ENCODE results near the gene LOC128125822.

DNA sequence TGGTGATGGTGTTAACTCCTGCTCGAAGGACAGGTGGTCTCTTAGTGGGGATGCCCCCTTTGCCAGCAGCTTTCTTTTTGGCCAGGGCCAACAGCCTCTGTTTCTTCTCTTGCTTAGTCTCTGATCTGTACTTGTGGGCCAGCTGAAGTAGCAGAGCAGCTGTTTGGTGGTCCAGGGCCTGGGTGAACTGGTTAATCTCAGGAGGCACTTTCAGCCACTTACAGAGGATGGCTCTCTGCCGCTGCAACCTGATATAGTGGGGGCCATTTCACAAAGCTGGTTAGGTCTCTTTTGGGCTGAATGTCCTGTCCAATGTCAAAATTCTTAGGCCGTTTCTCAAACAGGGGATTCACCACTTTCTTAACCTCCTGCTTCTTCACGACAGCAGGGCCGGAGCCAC, 23.2 kb upstream of the LOC128125822 start:
- TF ChIP-seq, protein P1, sequence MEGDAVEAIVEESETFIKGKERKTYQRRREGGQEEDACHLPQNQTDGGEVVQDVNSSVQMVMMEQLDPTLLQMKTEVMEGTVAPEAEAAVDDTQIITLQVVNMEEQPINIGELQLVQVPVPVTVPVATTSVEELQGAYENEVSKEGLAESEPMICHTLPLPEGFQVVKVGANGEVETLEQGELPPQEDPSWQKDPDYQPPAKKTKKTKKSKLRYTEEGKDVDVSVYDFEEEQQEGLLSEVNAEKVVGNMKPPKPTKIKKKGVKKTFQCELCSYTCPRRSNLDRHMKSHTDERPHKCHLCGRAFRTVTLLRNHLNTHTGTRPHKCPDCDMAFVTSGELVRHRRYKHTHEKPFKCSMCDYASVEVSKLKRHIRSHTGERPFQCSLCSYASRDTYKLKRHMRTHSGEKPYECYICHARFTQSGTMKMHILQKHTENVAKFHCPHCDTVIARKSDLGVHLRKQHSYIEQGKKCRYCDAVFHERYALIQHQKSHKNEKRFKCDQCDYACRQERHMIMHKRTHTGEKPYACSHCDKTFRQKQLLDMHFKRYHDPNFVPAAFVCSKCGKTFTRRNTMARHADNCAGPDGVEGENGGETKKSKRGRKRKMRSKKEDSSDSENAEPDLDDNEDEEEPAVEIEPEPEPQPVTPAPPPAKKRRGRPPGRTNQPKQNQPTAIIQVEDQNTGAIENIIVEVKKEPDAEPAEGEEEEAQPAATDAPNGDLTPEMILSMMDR (IDR thresholded peaks at IDR 0.05): no peak
- TF ChIP-seq POLR2A (IDR thresholded peaks at IDR 0.05): no peak

Data from thyroid gland (tissue), 4 donors.